Measurements from ENCODE around the gene RNASE8.

The RNASE8 gene

DNA sequence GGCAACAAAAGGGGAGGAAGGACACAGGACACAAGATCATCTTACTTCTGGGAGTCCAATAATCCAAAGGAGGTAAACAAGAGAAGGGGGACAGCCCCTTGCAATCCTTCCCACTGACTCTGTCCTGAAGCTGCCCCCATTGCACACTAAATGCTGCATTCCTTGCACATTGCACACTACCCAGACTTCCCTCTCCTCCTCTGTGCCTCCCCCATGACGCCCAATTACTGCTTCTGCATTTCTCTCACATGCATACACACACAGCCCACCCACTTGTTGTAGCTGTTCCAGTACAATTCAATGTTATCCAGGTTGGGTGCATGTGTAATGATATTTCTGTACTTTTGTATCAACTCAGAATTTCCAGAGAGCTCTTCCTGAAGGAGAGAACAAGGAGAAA is 38.3 kb upstream of the RNASE8 start:
- no peak overlapping the region for H3K9ac ChIP-seq (ENCODE audit: low read depth in 1 of 2, low read length in 2 of 2)

DNA sequence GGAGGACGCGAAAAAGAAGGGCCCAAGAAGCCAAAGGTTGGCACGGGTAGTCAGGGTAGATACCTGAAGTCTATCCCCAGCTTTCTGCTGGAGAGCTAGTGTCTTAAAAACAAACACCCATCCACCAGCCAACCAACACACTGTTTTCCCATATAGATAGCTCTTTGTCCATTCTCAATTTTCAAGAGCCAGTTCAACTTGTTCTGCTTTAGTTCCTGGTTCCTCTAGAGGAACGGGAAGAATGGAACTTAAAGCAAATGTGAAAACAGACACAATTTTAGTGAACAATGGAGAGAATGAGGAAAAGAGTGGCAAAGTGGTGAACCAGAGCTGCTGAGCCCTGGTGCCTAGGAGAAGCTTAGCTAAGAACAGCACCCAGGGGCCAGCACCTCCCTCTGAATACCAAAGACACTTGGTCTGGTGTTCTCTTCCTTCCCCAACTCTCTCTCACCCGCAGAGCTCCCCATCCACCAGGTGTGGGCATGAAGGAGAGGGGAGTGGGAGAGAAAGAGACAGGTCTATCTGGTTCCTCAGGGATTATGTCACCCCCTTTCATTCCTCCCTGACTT is 36.6 kb upstream of the RNASE8 start:
- Histone ChIP-seq H3K9me3 (ENCODE audit: control insufficient read depth in 2 of 2, low read length in 2 of 2) (no peaks in the 10 kb centered on the region), H3K27me3 (ENCODE audit: control insufficient read depth in 2 of 2, insufficient read depth in 2 of 2, low read length in 2 of 2) (no peaks in the 10 kb centered on the region), H3K4me1 (ENCODE audit: control insufficient read depth in 2 of 2, insufficient read depth in 2 of 2, low read length in 2 of 2) (peaks cover 12 to 26% of the 10 kb centered on the region in 2 donors), H3K9ac (ENCODE audit: low read depth in 1 of 2, low read length in 2 of 2) (no peak overlapping the region), H3K4me3 (ENCODE audit: low read length in 2 of 2) (no peak overlapping the region), H3K36me3 (ENCODE audit: control insufficient read depth in 2 of 2, insufficient read depth in 2 of 2, low read length in 2 of 2) (peaks cover 32 to 57% of the 10 kb centered on the region in 2 donors), H3K27ac (ENCODE audit: low read depth in 2 of 2, low read length in 2 of 2) (no peak overlapping the region)

More for the DNA sequence above, 38.3 kb upstream of the RNASE8 start:
- Histone ChIP-seq H3K4me1 (ENCODE audit: control insufficient read depth in 2 of 2, insufficient read depth in 2 of 2, low read length in 2 of 2) (peaks cover 12 to 17% of the 10 kb centered on the region in 2 donors), H3K27me3 (ENCODE audit: control insufficient read depth in 2 of 2, insufficient read depth in 2 of 2, low read length in 2 of 2) (no peaks in the 10 kb centered on the region), H3K27ac (ENCODE audit: low read depth in 2 of 2, low read length in 2 of 2) (no peak overlapping the region), H3K36me3 (ENCODE audit: control insufficient read depth in 2 of 2, insufficient read depth in 2 of 2, low read length in 2 of 2) (peaks cover 32 to 57% of the 10 kb centered on the region in 2 donors), H3K9me3 (ENCODE audit: control insufficient read depth in 2 of 2, low read length in 2 of 2) (no peaks in the 10 kb centered on the region), H3K4me3 (ENCODE audit: low read length in 2 of 2) (no peak overlapping the region)

DNA sequence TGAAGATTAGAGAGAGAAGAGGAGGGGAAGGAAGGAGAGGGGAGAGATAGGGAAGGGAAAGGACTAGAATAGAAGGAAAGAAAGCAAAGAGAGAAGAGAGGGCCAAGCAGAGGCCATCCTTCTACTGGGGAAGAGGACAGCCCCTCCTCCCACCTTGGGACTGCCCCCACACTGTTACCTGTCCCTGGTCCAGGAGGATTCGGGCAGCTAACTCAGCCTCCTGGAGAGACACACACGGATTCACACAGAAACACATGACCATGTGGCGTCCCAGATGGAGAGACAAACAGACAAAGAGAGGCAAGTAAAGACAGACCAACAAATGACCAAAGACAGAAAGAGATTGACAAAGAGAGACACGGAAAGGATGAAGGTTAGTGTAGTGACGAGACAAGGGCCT is 34.9 kb upstream of the RNASE8 start:
- H3K27me3 ChIP-seq (ENCODE audit: control insufficient read depth in 2 of 2, insufficient read depth in 2 of 2, low read length in 2 of 2), result no peaks in the 10 kb centered on the region
- H3K27ac ChIP-seq (ENCODE audit: low read depth in 2 of 2, low read length in 2 of 2), result no peak overlapping the region
- peaks cover 12 to 26% of the 10 kb centered on the region in 2 donors for H3K4me1 ChIP-seq (ENCODE audit: control insufficient read depth in 2 of 2, insufficient read depth in 2 of 2, low read length in 2 of 2)
- H3K9ac ChIP-seq (ENCODE audit: low read depth in 1 of 2, low read length in 2 of 2), result no peak overlapping the region
- H3K4me3 ChIP-seq (ENCODE audit: low read length in 2 of 2), result peak overlapping the region in 1 of 2 donors; percentile 91
- H3K9me3 ChIP-seq (ENCODE audit: control insufficient read depth in 2 of 2, low read length in 2 of 2), result no peaks in the 10 kb centered on the region
- H3K36me3 ChIP-seq (ENCODE audit: control insufficient read depth in 2 of 2, insufficient read depth in 2 of 2, low read length in 2 of 2), result peaks cover 23 to 43% of the 10 kb centered on the region in 2 donors

DNA sequence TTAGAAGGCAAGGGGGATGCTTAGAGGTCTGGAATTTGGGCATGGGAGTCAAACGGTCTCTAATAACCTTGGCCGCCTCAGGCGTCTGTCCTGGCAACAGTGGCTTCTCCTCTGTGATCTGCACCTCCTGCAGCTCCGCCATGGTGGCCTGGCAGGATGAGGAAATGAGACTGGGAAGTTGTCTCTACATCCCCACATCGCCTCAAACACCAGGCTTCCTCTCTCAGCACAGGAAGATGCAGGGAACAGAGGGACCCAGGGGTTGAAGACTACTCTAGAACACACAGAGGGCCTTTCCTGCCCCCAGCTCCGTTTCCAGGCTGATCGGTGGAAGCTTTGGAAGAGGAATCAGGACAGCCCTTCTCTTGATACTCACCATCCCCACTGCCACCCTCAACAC is 34.4 kb upstream of the RNASE8 start:
- H3K9me3 ChIP-seq (ENCODE audit: control insufficient read depth in 2 of 2, low read length in 2 of 2), result no peaks in the 10 kb centered on the region
- H3K27me3 ChIP-seq (ENCODE audit: control insufficient read depth in 2 of 2, insufficient read depth in 2 of 2, low read length in 2 of 2), result no peaks in the 10 kb centered on the region
- peaks cover 19 to 41% of the 10 kb centered on the region in 2 donors for H3K36me3 ChIP-seq (ENCODE audit: control insufficient read depth in 2 of 2, insufficient read depth in 2 of 2, low read length in 2 of 2)
- H3K27ac ChIP-seq (ENCODE audit: low read depth in 2 of 2, low read length in 2 of 2), result peak overlapping the region; percentile 6 to 79
- H3K4me3 ChIP-seq (ENCODE audit: low read length in 2 of 2), result peak overlapping the region; percentile 44 to 91
- H3K4me1 ChIP-seq (ENCODE audit: control insufficient read depth in 2 of 2, insufficient read depth in 2 of 2, low read length in 2 of 2), result peaks cover 12 to 26% of the 10 kb centered on the region in 2 donors
- peak overlapping the region; percentile 89 to 96 for H3K9ac ChIP-seq (ENCODE audit: low read depth in 1 of 2, low read length in 2 of 2)

DNA sequence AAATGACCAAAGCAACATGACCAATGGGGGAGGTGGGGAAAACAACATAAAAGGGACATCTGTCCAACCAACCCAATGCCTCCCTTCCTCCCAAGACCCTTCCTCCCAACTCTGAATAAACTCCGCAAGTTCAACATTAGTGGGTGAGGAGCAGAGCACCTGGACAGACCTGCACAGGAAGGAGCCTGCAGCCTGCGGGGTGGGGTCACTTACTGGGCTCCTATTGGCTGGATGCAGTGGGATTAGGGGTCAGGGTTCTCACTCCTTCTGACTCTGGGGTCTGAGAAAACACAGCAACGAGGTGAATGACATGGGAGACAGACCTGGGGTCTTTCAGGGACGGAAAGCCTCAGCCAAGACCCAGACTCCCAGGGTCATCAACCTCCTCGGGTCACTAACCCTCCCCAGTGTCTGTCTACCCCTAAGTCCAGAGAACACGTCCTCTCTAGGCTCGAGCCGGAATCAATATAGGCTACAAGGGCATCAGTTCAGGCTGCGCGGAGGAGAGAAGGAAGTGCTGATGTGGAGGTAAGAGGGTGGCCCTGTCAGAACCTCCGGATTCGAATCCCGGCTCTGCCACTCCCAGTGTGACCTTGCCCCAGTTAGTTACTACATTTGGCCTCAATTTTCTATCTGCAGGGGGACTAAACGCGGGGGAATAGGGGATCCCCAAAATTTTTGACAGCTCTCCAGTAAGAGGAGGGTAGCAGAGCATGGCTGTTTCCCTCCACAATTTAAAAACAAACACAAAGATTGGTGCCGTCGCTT is 33.6 kb upstream of the RNASE8 start:
- Histone ChIP-seq H3K9ac (ENCODE audit: low read depth in 1 of 2, low read length in 2 of 2) (peak overlapping the region; percentile 89 to 96), H3K4me1 (ENCODE audit: control insufficient read depth in 2 of 2, insufficient read depth in 2 of 2, low read length in 2 of 2) (peaks cover 12 to 26% of the 10 kb centered on the region in 2 donors), H3K4me3 (ENCODE audit: low read length in 2 of 2) (peak overlapping the region; percentile 87 to 91), H3K36me3 (ENCODE audit: control insufficient read depth in 2 of 2, insufficient read depth in 2 of 2, low read length in 2 of 2) (peaks cover 14 to 32% of the 10 kb centered on the region in 2 donors), H3K9me3 (ENCODE audit: control insufficient read depth in 2 of 2, low read length in 2 of 2) (no peaks in the 10 kb centered on the region), H3K27ac (ENCODE audit: low read depth in 2 of 2, low read length in 2 of 2) (peak overlapping the region; percentile 72 to 79), H3K27me3 (ENCODE audit: control insufficient read depth in 2 of 2, insufficient read depth in 2 of 2, low read length in 2 of 2) (no peaks in the 10 kb centered on the region)

DNA sequence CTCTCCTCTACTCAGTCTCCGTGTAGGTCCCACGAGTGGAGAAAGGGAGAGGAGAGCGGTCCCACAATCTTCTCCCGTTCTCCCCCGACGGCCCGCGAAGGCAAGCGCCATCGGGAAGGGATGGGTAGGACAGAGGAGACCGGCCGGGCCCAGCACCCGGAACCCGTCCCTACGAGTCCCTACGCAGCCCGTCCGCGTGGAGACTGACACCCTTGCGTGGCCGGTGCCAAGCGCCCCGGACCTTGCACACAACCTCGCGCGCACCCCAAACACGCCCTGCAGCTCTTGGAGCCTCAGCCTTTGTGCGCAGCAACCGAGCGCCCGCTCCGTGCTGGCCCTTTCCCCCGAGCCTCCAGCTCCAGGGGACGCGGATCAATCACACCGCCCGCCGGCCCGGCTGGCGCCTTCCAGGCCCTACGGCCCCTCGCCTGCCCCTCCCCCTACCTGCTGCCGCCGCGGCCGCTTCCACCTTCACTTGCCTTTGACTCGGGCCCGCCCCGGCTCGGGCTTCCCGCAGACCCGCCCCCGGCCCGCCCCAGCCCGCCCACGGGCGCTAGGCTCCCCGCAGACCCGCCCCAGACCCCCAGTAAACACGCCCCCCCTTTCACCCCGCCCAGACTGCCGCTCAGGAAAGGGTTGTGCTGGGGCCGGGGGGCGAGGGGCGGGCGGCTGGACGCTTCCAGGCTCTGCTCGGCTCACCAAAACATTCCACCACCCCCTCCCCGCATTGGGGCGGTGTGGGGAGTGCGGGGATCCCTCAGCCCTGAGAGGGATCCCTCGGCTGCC is 32.8 kb upstream of the RNASE8 start, which contains the start of gene NDRG2:
TSS of gene NDRG2 (minus strand) at position 477 of the 786 bp plus-strand sequence. CDS start 1,746 bp downstream, outside the sequence.
- Histone ChIP-seq H3K4me1 (ENCODE audit: control insufficient read depth in 2 of 2, insufficient read depth in 2 of 2, low read length in 2 of 2) (peaks cover 12 to 26% of the 10 kb centered on the region in 2 donors), H3K27me3 (ENCODE audit: control insufficient read depth in 2 of 2, insufficient read depth in 2 of 2, low read length in 2 of 2) (no peaks in the 10 kb centered on the region)

DNA sequence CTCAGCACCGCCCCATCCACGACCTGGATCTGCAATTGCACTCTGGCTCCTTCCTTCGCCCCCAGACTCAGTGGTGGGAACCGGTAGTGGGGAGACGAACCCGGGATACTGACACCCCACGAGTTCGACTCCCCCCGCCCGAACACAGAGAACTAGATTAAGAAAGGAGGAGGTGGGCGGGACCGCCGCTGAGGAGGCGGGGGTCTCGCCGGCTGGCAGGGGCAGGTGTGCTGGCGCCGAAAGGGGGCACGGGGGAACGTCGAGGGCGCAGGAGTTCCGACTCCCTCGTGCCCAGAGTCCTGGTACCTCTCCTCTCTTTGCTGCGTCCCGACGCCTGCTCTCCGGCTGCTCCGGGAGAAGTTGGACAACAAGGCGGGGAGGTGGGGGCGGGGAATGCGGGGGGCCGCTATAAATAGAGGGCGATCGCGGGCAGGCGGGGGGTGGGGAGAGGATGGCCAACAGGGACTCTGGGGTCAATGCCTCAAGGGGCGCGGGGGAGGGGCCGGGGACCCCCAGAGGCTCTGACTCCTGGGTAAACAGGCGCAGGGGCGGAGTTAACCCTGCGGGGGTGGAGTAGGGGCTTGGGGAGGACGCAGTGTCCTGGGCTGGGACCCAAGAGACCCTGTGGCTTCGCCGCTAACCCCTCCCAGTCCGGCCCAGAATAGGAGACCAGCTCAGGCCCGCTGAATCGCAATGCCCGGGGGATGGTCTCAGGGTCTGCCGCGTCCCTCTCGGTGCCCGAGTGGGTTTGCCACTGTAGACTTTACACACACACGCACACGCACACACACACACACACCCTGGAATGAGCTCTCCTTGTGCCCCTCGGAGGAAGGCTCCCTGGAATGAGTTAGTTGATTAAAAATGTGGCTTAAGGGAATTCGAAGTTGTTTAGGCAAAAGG is 32.0 kb upstream of the RNASE8 start:
- H3K36me3 ChIP-seq (ENCODE audit: control insufficient read depth in 2 of 2, insufficient read depth in 2 of 2, low read length in 2 of 2), result peaks cover 6 to 18% of the 10 kb centered on the region in 2 donors
- H3K4me1 ChIP-seq (ENCODE audit: control insufficient read depth in 2 of 2, insufficient read depth in 2 of 2, low read length in 2 of 2), result peaks cover 12 to 26% of the 10 kb centered on the region in 2 donors
- H3K9ac ChIP-seq (ENCODE audit: low read depth in 1 of 2, low read length in 2 of 2), result peak overlapping the region; percentile 72 to 80
- H3K4me3 ChIP-seq (ENCODE audit: low read length in 2 of 2), result peak overlapping the region; percentile 73 to 77
- H3K27ac ChIP-seq (ENCODE audit: low read depth in 2 of 2, low read length in 2 of 2), result peak overlapping the region; percentile 76 to 77
- H3K27me3 ChIP-seq (ENCODE audit: control insufficient read depth in 2 of 2, insufficient read depth in 2 of 2, low read length in 2 of 2), result no peaks in the 10 kb centered on the region
- H3K9me3 ChIP-seq (ENCODE audit: control insufficient read depth in 2 of 2, low read length in 2 of 2), result no peaks in the 10 kb centered on the region

More for the DNA sequence above, 32.8 kb upstream of the RNASE8 start, which contains the start of gene NDRG2:
- Histone ChIP-seq H3K36me3 (ENCODE audit: control insufficient read depth in 2 of 2, insufficient read depth in 2 of 2, low read length in 2 of 2) (peaks cover 7 to 25% of the 10 kb centered on the region in 2 donors), H3K9me3 (ENCODE audit: control insufficient read depth in 2 of 2, low read length in 2 of 2) (no peaks in the 10 kb centered on the region), H3K9ac (ENCODE audit: low read depth in 1 of 2, low read length in 2 of 2) (peak within 1 kb of the TSS; percentile 89 to 96), H3K27ac (ENCODE audit: low read depth in 2 of 2, low read length in 2 of 2) (peak within 1 kb of the TSS; percentile 76 to 79), H3K4me3 (ENCODE audit: low read length in 2 of 2) (peak within 1 kb of the TSS; percentile 87 to 91)

DNA sequence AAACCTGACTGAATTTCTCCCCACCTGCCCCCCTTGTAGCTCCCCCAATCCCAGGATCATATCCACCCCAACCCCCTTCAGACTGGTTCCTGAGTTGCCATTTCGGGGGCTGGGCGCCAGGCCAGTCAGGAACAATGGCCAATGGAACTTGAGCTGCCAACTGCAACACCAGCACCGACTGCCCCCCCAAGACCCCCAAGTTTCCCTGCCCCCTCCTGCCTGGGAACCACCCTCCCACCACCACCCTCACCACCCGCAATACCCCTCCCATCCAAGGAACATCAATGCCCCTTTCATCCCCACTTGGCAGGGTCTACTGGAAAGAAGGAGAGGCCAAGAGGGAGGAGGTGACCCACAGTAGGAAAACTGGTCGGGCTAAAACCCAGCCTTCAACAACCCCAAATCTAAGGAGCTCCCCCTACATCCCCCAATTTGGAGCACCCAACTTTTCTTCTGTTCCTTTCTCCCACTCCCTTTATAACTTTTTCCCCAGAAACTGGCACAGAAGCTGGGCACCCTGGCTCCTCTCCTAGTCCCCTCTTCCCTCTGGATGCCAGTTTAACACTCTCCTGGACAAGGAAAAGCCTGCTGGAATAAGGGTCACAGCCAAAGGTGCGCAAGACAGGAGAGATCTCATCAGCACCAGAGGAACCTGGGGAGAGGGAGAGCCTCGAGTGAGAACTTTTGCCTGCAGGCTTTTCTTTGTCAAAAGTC is 31.2 kb upstream of the RNASE8 start:
- peaks cover 0 to 10% of the 10 kb centered on the region in 2 donors for H3K36me3 ChIP-seq (ENCODE audit: control insufficient read depth in 2 of 2, insufficient read depth in 2 of 2, low read length in 2 of 2)
- H3K9ac ChIP-seq (ENCODE audit: low read depth in 1 of 2, low read length in 2 of 2), result no peak overlapping the region
- H3K9me3 ChIP-seq (ENCODE audit: control insufficient read depth in 2 of 2, low read length in 2 of 2), result no peaks in the 10 kb centered on the region
- H3K27me3 ChIP-seq (ENCODE audit: control insufficient read depth in 2 of 2, insufficient read depth in 2 of 2, low read length in 2 of 2), result no peaks in the 10 kb centered on the region
- no peak overlapping the region for H3K4me3 ChIP-seq (ENCODE audit: low read length in 2 of 2)
- H3K4me1 ChIP-seq (ENCODE audit: control insufficient read depth in 2 of 2, insufficient read depth in 2 of 2, low read length in 2 of 2), result peaks cover 12 to 26% of the 10 kb centered on the region in 2 donors
- peak overlapping the region; percentile 43 to 77 for H3K27ac ChIP-seq (ENCODE audit: low read depth in 2 of 2, low read length in 2 of 2)

DNA sequence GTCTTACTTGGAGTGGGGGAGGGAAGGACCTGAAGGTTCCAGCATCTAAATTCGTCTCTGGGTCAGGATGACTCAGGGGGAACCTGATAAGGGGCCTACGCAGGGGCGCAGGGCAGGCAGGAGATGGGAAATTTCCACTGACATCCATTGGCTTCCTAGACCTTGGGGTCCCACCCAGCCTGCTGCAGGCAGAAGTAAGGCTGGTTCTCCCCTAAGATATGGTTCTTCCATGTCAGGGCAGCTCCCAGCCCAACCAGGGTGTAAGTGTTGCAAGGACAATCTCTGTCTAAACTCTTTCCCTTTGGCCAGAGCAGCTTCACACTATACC is 30.7 kb upstream of the RNASE8 start:
- Histone ChIP-seq H3K4me1 (ENCODE audit: control insufficient read depth in 2 of 2, insufficient read depth in 2 of 2, low read length in 2 of 2) (peaks cover 12 to 26% of the 10 kb centered on the region in 2 donors), H3K9ac (ENCODE audit: low read depth in 1 of 2, low read length in 2 of 2) (no peak overlapping the region), H3K27ac (ENCODE audit: low read depth in 2 of 2, low read length in 2 of 2) (no peak overlapping the region), H3K36me3 (ENCODE audit: control insufficient read depth in 2 of 2, insufficient read depth in 2 of 2, low read length in 2 of 2) (peaks cover 0 to 5% of the 10 kb centered on the region in 2 donors), H3K27me3 (ENCODE audit: control insufficient read depth in 2 of 2, insufficient read depth in 2 of 2, low read length in 2 of 2) (no peaks in the 10 kb centered on the region), H3K9me3 (ENCODE audit: control insufficient read depth in 2 of 2, low read length in 2 of 2) (no peaks in the 10 kb centered on the region), H3K4me3 (ENCODE audit: low read length in 2 of 2) (no peak overlapping the region)

Data from mucosa of rectum (tissue), 2 donors.